ENCODE data around the gene EXTL2.
"Not testable (repeated sequence)": the region's sequence is repeated elsewhere in the genome, so short reads cannot be mapped to it uniquely, and the experiment has no call there.

EXTL2 gene

GRCh38 chr1:100847361-100848082 is 47.1 kb downstream of the EXTL2 start:
- H3K4me3 ChIP-seq (ENCODE audit: low read depth, low read length), result no peak overlapping the region
- no peaks in the 10 kb centered on the region for H3K9me3 ChIP-seq (ENCODE audit: severe bottlenecking)
- DNase-seq, result no peak
- H3K27ac ChIP-seq, result no peak overlapping the region
- H3K27me3 ChIP-seq (ENCODE audit: insufficient read depth, low read depth, severe bottlenecking), result no peaks in the 10 kb centered on the region
- TF ChIP-seq CTCF (IDR thresholded peaks at IDR 0.05; ENCODE audit: low read depth, low read length), result no peak
- H3K36me3 ChIP-seq, result no peaks in the 10 kb centered on the region

- not testable (repeated sequence) for DNase-seq; H3K4me3 ChIP-seq (ENCODE audit: low read depth, low read length); H3K27me3 ChIP-seq (ENCODE audit: insufficient read depth, low read depth, severe bottlenecking); H3K27ac ChIP-seq; H3K9me3 ChIP-seq (ENCODE audit: severe bottlenecking); H3K36me3 ChIP-seq
Observed at GRCh38 chr1:100843160-100843559, 51.5 kb downstream of the EXTL2 start.

- Histone ChIP-seq H3K9me3 (ENCODE audit: severe bottlenecking) (no peaks in the 10 kb centered on the region), H3K27me3 (ENCODE audit: insufficient read depth, low read depth, severe bottlenecking) (no peaks in the 10 kb centered on the region), H3K4me3 (ENCODE audit: low read depth, low read length) (no peak overlapping the region), H3K36me3 (no peaks in the 10 kb centered on the region), H3K27ac (no peak overlapping the region)
- DNase-seq, result no peak
- TF ChIP-seq CTCF (IDR thresholded peaks at IDR 0.05; ENCODE audit: low read depth, low read length), result no peak
Observed at GRCh38 chr1:100835866-100836842, 58.5 kb downstream of the EXTL2 start.

GRCh38 chr1:100834777-100835660 is 59.6 kb downstream of the EXTL2 start:
- H3K9me3 ChIP-seq (ENCODE audit: severe bottlenecking), result no peaks in the 10 kb centered on the region
- H3K4me3 ChIP-seq (ENCODE audit: low read depth, low read length), result no peak overlapping the region
- no peaks in the 10 kb centered on the region for H3K27me3 ChIP-seq (ENCODE audit: insufficient read depth, low read depth, severe bottlenecking)
- DNase-seq, result no peak
- TF ChIP-seq CTCF (IDR thresholded peaks at IDR 0.05; ENCODE audit: low read depth, low read length), result peak; percentile 49
- H3K36me3 ChIP-seq, result no peaks in the 10 kb centered on the region
- H3K27ac ChIP-seq, result no peak overlapping the region

GRCh38 chr1:100832694-100833428 is 61.8 kb downstream of the EXTL2 start:
- Histone ChIP-seq H3K27me3 (ENCODE audit: insufficient read depth, low read depth, severe bottlenecking) (no peaks in the 10 kb centered on the region), H3K9me3 (ENCODE audit: severe bottlenecking) (no peaks in the 10 kb centered on the region), H3K27ac (no peak overlapping the region), H3K36me3 (no peaks in the 10 kb centered on the region), H3K4me3 (ENCODE audit: low read depth, low read length) (no peak overlapping the region)
- DNase-seq, result no peak
- no peak for TF ChIP-seq CTCF (IDR thresholded peaks at IDR 0.05; ENCODE audit: low read depth, low read length)

GRCh38 chr1:100825666-100826065 is 69.0 kb downstream of the EXTL2 start:
- H3K27me3 ChIP-seq (ENCODE audit: insufficient read depth, low read depth, severe bottlenecking); H3K9me3 ChIP-seq (ENCODE audit: severe bottlenecking); H3K4me3 ChIP-seq (ENCODE audit: low read depth, low read length); H3K36me3 ChIP-seq; H3K27ac ChIP-seq; DNase-seq: not testable (repeated sequence)

All from WERI-Rb-1 (cell line).